ENCODE measurements around the gene FANCC.
"Not testable (repeated sequence)": the region's sequence is repeated elsewhere in the genome, so short reads cannot be mapped to it uniquely, and the experiment has no call there.

FANCC gene

GRCh38 chr9:95225726-95226106 lies 91.8 kb downstream of the FANCC start:
- FAIRE-seq, result no peak

DNA sequence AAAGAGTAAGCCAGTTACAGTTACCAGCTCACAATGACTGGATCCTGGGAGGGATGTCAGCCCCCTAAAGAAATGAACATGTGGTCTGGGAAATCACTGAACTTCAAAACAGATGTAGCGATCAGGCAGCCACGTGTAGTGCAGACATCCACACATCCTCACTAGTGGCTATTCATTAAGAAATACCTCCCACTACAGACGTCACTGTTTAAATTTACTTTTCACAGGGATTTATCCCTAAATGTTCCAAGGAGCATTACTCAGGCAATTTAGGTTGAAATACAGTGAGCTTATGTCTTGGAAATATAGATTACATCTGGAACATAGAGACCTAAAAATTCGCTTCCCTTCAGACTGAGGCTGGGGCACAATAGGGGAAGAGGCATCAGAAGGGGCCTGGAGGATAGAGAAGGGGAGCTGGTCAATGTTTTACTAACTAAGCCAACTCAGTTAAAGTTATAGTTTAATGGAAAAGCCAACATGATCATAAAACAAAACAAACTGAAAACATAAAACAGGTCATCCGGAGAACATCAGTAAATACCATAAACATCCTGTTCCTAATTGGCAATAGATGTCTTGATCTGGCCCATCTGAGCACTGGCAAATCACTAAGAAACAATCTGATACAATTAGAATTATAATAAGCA lies 92.3 kb downstream of the FANCC start:
- no peak for FAIRE-seq

DNA sequence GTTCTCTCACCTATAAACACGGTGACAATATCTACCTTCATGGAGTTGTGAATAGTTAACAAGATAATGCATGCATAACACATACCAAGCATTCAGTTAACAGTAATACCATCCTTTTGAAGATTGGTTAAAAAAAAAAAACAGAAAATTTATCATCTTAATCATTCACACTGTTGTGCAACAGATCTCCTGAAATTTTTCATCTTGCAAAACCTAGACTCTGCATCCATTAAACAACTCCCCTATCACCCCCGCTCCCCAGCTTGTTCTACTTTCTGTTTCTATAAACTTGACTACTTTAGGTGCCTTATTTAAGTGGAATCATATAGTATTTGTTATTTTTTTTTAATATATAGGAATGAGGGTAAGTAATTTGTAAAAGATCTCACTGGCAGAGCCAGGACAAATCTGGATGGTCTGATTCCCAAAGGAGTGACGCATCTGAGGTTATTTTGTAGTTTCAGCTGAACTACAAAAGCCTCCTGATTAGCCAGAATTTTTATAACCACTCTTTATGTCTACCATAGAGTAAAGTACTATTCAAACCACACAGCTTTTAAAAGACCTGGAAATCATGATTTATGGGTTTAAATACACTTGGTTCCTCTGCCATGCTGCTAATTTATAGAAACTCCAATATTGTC lies 93.0 kb downstream of the FANCC start:
- FAIRE-seq, result no peak

DNA sequence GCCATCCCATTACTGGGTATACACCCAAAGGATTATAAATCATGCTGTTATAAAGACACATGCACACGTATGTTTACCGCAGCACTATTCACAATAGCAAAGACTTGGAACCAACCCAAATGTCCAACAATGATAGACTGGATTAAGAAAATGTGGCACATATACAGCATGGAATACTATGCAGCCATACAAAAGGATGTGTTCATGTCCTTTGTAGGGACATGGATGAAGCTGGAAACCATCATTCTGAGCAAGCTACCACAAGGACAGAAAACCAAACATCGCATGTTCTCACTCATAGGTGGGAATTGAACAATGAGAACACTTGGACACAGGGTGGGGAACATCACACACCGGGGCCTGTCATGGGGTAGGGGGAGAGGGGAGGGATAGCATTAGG lies 97.2 kb downstream of the FANCC start:
- not testable (repeated sequence) for FAIRE-seq

DNA sequence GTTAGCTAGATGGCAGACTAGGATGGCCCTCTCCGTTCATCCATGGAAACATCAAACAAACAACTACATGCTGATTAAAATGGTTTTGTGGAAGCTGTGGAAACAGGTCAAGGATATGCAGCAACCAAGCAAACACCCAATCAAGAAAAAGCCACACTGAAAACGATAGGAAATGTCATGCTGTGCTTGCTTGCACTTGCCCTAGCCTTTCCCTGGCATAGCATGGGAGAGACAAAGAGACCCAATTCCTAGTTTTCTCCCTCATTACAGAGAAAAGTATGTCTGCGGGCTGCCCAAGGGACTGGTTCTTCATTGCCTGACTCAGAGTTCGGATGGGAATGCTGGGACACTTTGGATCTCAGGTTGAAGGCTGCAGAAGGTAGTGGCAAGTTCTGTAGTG lies 98.7 kb downstream of the FANCC start:
- no peak for FAIRE-seq

DNA sequence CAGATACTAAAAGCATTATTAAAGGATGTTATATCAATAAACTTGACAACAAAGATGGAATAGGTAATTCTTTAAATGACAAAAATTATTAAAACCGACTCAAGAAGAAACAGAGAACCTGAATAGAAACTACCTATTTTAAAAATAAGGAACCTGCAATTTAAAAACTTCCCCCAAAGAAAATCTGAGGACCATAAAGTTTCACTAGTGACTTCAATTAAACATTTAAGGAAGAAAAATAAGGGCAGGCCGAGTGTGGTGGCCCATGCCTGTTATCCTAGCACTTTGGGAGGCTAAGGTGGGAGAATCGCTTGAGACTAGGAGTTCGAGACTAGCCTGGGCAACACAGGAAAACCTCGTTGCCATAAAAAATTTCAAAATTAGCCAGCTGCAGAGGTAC lies 99.6 kb downstream of the FANCC start:
- FAIRE-seq, result no peak

DNA sequence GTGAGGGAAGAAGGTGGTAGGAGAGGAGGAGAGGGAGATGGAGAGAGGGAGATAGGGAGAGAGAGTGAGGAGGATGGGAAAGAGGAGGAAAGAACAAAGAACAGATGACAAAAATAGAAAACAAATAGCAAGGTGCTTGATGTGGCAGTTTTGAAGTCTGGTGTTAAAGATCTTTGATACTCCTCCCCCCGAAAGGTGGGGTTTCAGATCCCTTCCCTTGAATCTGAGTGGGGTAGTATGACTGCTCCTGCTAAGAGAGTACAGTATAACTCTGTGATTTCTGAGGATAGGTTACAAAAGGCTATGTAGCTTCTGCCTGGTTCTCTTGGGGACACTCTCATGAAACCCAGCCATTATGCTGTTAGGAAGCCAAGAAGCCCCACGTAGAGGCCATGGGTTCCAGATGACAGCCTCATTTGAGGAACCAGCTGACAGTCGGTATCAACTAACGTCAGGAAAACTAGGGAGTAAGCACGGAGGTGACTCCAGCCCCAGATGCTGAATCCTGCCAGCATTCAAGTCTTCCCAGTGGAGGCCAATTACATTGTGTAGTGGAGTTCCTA lies 102.1 kb downstream of the FANCC start:
- FAIRE-seq, result no peak

DNA sequence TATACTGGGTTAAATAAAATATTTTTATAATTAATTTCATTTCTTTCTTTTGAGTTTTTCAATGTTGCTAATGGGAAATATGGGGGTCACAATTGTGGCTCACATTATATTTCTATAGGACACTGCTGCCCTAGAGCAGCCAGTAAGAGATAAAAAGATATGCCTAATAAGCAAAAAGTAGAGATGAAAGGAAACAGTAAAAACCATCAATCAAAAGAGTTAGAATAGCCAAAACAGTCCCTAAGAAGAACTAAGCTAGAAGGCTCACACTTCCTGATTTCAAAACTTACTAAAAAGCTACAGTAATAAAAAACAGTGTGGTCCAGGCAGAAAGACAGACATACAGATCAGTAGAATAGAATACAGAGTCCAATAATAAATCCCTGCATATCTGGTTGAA lies 104.4 kb downstream of the FANCC start:
- FAIRE-seq, result no peak

DNA sequence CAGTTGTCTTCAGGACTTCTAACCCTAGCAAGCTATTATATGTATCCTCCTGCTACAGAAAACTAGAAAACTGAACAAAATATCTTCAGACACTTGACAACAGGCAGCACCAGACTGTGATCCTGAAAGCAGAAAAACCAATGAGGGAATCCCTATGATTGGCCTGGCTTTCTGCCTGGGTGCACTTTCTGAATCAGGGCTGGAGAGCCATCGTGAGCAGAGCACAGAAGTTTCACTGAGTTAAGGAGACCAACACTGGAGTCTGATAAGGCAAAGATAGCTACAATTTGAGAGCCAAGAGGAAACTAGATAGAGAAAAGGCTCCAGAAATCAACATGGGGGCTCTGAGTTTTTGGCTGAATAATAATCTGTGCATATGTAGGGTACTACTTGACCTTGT lies 106.5 kb downstream of the FANCC start:
- FAIRE-seq, result no peak

DNA sequence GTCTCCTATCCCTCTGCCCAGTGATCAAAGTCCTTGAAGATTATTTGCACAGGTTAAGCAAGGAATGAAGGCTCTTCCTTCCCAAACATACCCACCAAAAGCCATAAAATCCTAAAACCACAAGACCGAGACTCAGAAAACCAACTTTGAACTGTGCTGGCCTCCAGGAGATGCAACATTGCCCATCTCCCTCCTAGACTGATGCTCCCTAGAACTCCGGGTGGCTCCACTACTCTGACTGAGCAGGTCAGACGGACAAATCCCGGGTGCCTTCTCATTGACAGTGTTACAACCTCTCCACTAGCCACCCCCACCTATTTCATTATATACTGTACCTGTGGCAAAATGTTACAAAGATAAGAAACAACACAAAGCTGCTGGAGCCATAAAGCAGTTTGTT lies 110.1 kb downstream of the FANCC start:
- no peak for FAIRE-seq

GRCh38 chr9:95206143-95206542 lies 111.4 kb downstream of the FANCC start:
- no peak for FAIRE-seq

GRCh38 chr9:95204710-95205109 lies 112.8 kb downstream of the FANCC start:
- FAIRE-seq, result no peak

- FAIRE-seq, result no peak
Measured at GRCh38 chr9:95204310-95204709, 113.2 kb downstream of the FANCC start.

- FAIRE-seq, result not testable (repeated sequence)
Measured at GRCh38 chr9:95203019-95203418, 114.5 kb downstream of the FANCC start.

- FAIRE-seq, result no peak
Measured at GRCh38 chr9:95202076-95202681, 115.3 kb downstream of the FANCC start.

- FAIRE-seq, result no peak
Measured at GRCh38 chr9:95201206-95201605, 116.3 kb downstream of the FANCC start.

DNA sequence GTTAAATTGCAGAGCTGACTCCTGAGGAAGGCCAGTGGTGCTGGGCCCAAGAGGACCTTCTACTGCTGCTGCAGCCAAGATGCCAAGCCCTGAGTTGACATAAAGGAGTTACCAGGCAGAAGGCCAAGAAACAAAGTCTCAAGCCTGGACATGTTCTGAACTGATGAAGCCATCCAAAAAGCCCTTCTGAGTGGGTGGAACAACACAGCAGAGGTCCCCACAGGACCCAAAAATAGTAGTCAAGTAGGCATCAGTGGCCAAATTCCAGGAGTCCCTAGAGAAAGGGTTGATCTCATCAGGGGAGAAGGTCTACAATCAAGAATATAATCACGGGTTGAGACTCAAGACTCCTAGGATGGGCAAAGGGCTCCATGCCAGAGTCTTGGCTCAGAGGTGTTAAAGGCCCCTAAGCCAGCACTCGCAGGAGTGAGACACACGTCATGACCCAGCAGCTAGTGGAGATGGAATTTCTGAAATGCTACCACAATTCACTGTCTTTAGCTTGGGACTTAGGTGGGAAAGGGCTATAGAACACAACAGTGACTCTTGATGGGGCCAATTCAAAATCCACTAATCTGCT lies 119.7 kb downstream of the FANCC start:
- FAIRE-seq, result no peak

- no peak for FAIRE-seq
Measured at GRCh38 chr9:95193480-95193879, 124.0 kb downstream of the FANCC start.

DNA sequence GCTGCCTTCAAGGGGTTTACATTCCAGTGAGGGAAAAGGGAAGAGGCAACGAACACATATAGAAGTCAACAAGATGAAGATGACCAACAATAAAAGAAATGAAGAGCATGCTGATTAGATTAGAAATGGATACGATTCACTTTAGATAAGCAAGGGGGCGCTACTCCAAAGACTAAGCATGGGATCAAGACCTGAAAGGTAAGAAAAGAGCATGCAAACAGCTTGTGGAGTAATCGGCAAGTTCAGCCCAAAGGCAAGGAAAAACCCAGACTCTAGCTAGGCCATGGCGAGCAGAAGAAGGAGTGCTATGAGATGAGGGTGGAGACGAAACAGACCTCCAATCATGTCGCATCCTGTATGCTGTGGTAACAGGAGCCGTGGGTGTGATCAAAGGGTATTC lies 124.4 kb downstream of the FANCC start:
- no peak for FAIRE-seq

DNA sequence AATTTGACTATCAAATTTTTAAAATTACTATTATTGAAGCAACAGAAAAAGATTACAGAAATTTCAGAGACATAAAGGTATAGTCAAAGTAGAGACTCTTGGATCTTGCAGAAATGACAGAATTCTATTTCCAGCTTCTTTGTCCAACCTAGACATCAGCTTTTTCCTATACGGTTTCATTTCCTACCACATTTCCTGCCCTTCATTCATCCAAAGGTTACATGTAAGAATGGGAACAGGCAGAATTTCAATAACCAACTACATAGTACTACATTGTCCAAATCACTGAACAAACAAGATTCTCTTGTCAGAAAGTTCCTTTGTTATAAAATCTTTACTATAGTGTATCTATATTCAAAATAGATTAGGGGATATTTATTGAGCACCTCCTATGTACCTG lies 124.9 kb downstream of the FANCC start:
- no peak for FAIRE-seq

- FAIRE-seq, result no peak
Measured at GRCh38 chr9:95190413-95190812, 127.1 kb downstream of the FANCC start.

DNA sequence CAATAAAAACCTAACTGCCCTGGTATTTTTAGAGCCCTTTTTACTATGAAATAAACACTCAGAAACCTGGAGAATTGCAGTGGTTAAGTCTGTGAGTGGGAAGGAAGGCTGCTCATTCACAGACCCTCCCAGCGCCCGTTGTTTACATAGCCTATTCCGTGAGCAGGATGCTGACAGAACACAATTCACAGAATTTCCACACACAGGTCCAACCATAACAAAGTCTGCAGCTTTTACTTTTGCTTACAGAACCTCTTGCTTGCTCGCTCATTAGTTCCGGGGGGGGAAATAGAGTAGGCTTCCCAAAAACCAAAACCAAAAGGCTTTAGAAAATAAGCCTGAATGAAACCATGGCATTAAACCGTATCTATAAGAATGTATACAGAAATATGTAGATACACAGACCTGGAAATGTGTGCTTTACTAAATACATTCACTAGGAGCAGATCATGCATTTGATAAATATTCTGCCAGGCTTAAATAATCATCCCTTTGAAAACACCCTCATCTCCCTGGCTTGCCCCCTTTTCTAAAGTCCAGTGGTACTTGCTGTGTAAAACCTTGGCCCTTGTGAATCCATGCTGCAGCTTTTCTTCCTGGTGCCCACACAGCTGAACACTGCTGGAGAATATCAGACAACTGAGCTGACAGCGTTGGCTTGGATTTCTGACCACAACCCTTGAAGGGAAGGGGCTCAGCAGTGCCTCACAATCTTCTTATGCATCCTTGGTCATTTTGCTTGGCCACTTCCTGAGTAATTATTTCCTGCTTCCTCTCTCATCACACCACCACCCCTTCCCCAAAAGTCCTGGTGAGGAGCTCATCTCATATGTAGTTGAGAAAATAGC lies 128.0 kb downstream of the FANCC start:
- FAIRE-seq, result no peak

- FAIRE-seq, result no peak
Measured at GRCh38 chr9:95188459-95188858, 129.1 kb downstream of the FANCC start.

Measured in A204.1 (cell line).